ENCODE results near the gene EVI2A.

DNA sequence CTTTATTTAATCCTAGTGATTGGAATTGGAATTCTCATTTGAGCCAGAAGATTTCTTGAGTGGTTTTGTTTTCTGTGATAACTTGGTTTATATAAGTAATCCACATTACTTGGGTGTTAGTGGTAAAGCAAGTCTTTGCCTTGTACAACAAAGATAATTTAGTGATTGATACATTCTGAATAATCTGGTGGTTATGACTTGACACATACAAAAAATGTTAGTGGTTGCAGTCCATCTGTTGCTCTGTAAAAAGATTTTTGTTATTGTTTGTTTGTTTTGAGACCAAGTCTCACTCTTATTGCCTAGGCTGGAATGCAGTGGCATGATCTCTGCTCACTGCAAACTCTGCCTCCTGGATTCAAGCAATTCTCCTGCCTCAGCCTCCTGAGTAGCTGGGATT, 37.6 kb downstream of the EVI2A start:
- TF ChIP-seq CTCF (IDR thresholded peaks at IDR 0.05; ENCODE audit: insufficient read depth, low read depth, low read length), result no peak
- no peak for TF ChIP-seq EZH2 (IDR thresholded peaks at IDR 0.05; ENCODE audit: insufficient read depth, low read length)
